ENCODE data around the gene TERT. TPM values are rescaled to one million over a fixed set of nuclear protein-coding genes. Genes with fewer than 3 reads are reported as not detected.

TERT gene
- total and polyA plus RNA-seq, 2 of the 13 experiments (the other 11 are each of a cell fraction or from before 2014, with no cell fraction given): 4.3 to 5.9 TPM

GRCh38 chr5:1246711-1247431 lies 48.0 kb downstream of the TERT start (continued):
- TF ChIP-seq, protein P1, sequence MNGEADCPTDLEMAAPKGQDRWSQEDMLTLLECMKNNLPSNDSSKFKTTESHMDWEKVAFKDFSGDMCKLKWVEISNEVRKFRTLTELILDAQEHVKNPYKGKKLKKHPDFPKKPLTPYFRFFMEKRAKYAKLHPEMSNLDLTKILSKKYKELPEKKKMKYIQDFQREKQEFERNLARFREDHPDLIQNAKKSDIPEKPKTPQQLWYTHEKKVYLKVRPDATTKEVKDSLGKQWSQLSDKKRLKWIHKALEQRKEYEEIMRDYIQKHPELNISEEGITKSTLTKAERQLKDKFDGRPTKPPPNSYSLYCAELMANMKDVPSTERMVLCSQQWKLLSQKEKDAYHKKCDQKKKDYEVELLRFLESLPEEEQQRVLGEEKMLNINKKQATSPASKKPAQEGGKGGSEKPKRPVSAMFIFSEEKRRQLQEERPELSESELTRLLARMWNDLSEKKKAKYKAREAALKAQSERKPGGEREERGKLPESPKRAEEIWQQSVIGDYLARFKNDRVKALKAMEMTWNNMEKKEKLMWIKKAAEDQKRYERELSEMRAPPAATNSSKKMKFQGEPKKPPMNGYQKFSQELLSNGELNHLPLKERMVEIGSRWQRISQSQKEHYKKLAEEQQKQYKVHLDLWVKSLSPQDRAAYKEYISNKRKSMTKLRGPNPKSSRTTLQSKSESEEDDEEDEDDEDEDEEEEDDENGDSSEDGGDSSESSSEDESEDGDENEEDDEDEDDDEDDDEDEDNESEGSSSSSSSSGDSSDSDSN (CRISPR knock-in tag; IDR thresholded peaks at IDR 0.05): no peak; the same call in 1 of the 2 replicates
- TF ChIP-seq ZNF430 (CRISPR knock-in tag; IDR thresholded peaks at IDR 0.05): peak; percentile 82
- TF ChIP-seq RFX5 (IDR thresholded peaks at IDR 0.05; ENCODE audit: low read depth, low read length): no peak
- TF ChIP-seq ZNF644 (CRISPR knock-in tag; IDR thresholded peaks at IDR 0.05; ENCODE audit: low read depth): peak; percentile 74; the same call in 1 of the 2 replicates
- TF ChIP-seq MAFG (CRISPR knock-in tag; IDR thresholded peaks at IDR 0.05): no peak
- TF ChIP-seq ZBTB14 (CRISPR knock-in tag; IDR thresholded peaks at IDR 0.05): 0 out of 2 replicates have a peak, but pooled peaks have one; percentile 19
- TF ChIP-seq ZNF383 (CRISPR knock-in tag; IDR thresholded peaks at IDR 0.05; ENCODE audit: borderline replicate concordance): no peak
- no peak for TF ChIP-seq ADNP (CRISPR knock-in tag; IDR thresholded peaks at IDR 0.05)
- TF ChIP-seq ZFP37 (CRISPR knock-in tag; IDR thresholded peaks at IDR 0.05; ENCODE audit: borderline replicate concordance): peak; percentile 80
- no peak for TF ChIP-seq DMAP1 (CRISPR knock-in tag; IDR thresholded peaks at IDR 0.05)
- no peak for TF ChIP-seq FOXK2 (IDR thresholded peaks at IDR 0.05)
- peak; percentile 79; the same call in 1 of the 2 replicates for TF ChIP-seq ZNF749 (CRISPR knock-in tag; IDR thresholded peaks at IDR 0.05; ENCODE audit: borderline replicate concordance)
- no peak for TF ChIP-seq ZNF280D (CRISPR knock-in tag; IDR thresholded peaks at IDR 0.05)
- TF ChIP-seq NCOA2 (CRISPR knock-in tag; IDR thresholded peaks at IDR 0.05): peak; percentile 68
- no peak; the same call in 1 of the 2 replicates for TF ChIP-seq ZNF549 (CRISPR knock-in tag; IDR thresholded peaks at IDR 0.05)
- TF ChIP-seq ZNF660 (CRISPR knock-in tag; IDR thresholded peaks at IDR 0.05; ENCODE audit: borderline replicate concordance, low read depth): no peak
- TF ChIP-seq ZSCAN29 (CRISPR knock-in tag; conservative IDR thresholded peaks at IDR 0.05): no peak
- TF ChIP-seq HMG20B (CRISPR knock-in tag; conservative IDR thresholded peaks at IDR 0.05): no peak
- TF ChIP-seq, protein P2, sequence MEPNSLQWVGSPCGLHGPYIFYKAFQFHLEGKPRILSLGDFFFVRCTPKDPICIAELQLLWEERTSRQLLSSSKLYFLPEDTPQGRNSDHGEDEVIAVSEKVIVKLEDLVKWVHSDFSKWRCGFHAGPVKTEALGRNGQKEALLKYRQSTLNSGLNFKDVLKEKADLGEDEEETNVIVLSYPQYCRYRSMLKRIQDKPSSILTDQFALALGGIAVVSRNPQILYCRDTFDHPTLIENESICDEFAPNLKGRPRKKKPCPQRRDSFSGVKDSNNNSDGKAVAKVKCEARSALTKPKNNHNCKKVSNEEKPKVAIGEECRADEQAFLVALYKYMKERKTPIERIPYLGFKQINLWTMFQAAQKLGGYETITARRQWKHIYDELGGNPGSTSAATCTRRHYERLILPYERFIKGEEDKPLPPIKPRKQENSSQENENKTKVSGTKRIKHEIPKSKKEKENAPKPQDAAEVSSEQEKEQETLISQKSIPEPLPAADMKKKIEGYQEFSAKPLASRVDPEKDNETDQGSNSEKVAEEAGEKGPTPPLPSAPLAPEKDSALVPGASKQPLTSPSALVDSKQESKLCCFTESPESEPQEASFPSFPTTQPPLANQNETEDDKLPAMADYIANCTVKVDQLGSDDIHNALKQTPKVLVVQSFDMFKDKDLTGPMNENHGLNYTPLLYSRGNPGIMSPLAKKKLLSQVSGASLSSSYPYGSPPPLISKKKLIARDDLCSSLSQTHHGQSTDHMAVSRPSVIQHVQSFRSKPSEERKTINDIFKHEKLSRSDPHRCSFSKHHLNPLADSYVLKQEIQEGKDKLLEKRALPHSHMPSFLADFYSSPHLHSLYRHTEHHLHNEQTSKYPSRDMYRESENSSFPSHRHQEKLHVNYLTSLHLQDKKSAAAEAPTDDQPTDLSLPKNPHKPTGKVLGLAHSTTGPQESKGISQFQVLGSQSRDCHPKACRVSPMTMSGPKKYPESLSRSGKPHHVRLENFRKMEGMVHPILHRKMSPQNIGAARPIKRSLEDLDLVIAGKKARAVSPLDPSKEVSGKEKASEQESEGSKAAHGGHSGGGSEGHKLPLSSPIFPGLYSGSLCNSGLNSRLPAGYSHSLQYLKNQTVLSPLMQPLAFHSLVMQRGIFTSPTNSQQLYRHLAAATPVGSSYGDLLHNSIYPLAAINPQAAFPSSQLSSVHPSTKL (CRISPR knock-in tag; IDR thresholded peaks at IDR 0.05): peak; percentile 49
- no peak for TF ChIP-seq ZNF234 (CRISPR knock-in tag; conservative IDR thresholded peaks at IDR 0.05)
- no peak for TF ChIP-seq PHB2 (IDR thresholded peaks at IDR 0.05; ENCODE audit: partially characterized antibody)

All from HepG2 (cell line).